Skeletal muscle satellite cell (primary cell): ENCODE measurements around the gene FHIT.

Experiments
- H3K27me3 ChIP-seq: 2 replicates; pipeline ENCODE4 v1.7.0; 2013; ENCODE audit warnings: low read length; ENCODE audit not compliant: control insufficient read depth, insufficient read depth
- H3K36me3 ChIP-seq: 2 replicates; pipeline ENCODE4 v1.7.0; 2013; ENCODE audit warnings: mild to moderate bottlenecking, control low read depth, low read length; ENCODE audit not compliant: insufficient read depth
- H3K4me1 ChIP-seq: 2 replicates; pipeline ENCODE4 v1.7.0; 2013; ENCODE audit warnings: low read length; ENCODE audit not compliant: control insufficient read depth, insufficient read depth
- H3K4me2 ChIP-seq: 2 replicates; pipeline ENCODE4 v1.7.0; 2013; ENCODE audit warnings: mild to moderate bottlenecking, low read length
- H3K4me3 ChIP-seq: 2 replicates; pipeline ENCODE4 v1.7.0; 2013; ENCODE audit warnings: low read length
- H3K9ac ChIP-seq: 2 replicates; pipeline ENCODE4 v1.7.0; 2013; ENCODE audit warnings: mild to moderate bottlenecking, low read depth, low read length, moderate library complexity
- H3K9me3 ChIP-seq: replicated peaks from 2 replicates; pipeline ENCODE4 v1.7.0; 2013; ENCODE audit warnings: mild to moderate bottlenecking, control low read depth, low read length

FHIT gene

DNA sequence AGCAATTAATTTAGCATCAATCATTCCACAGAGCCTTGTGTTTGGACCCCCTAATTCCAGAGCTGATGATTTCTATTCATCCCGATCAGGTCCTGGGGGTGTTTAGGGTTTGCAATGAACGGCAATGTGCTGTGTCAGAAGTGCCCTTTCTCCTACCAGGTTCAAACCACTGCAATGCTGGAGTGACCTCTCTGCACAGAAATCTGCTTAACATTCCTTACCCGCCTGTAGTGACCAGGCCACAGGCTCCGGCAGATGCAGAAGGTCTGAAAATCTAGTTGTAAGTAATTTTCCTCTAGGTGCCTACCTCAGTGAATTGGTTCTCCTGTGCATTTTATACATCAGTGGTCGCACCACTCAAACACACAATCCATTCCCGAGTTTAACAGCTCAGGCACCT, 1476.1 kb downstream of the FHIT start:
- Histone ChIP-seq H3K4me2 (peak overlapping the region; percentile 56), H3K9ac (peak overlapping the region; percentile 17), H3K27me3 (no peaks in the 10 kb centered on the region), H3K4me1 (peaks cover 40% of the 10 kb centered on the region), H3K4me3 (no peak overlapping the region), H3K9me3 (no peaks in the 10 kb centered on the region), H3K36me3 (no peaks in the 10 kb centered on the region)

DNA sequence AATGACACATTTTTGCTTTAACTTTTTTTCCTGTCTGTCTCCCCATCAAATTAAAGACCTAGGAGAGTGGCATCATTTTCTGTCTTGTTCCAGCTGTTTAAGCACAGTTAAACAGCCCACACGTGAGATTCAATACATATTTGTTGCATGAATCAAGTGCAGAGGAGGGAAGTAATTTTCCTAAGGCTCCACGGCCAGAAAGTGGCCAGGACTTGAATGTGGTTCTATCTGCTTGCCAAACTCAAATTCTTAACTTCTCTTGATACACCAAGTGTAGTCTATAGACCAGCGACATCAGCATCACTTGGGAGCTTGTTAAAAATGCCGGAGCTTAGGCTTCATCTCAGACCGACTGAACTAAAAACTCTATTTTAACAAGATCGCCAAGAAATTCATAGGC, 1476.6 kb downstream of the FHIT start:
- Histone ChIP-seq H3K9me3 (no peaks in the 10 kb centered on the region), H3K4me2 (peak overlapping the region; percentile 56), H3K36me3 (no peaks in the 10 kb centered on the region), H3K4me1 (peaks cover 40% of the 10 kb centered on the region), H3K9ac (peak overlapping the region; percentile 17), H3K27me3 (no peaks in the 10 kb centered on the region), H3K4me3 (no peak overlapping the region)

DNA sequence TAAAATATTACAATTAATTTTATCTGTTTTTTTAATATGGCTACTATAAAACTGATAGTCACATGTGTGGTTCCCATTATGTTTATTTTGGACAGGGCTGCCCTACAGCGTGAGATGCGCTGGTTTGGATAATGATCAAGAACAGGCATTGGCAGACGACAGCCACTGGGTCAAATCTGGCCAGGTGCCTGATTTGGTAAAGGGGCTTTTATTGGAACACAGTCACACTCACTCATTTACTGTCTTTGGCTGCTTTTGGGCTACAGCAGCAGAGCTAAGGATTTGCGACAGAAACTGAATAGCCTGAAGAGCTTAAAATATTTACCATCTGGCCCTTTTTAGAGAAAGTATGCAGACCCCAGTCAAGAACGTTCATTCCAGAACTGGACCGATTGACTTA, 1477.3 kb downstream of the FHIT start:
- Histone ChIP-seq H3K4me1 (peaks cover 40% of the 10 kb centered on the region), H3K36me3 (no peaks in the 10 kb centered on the region), H3K4me2 (peak overlapping the region; percentile 56), H3K27me3 (no peaks in the 10 kb centered on the region), H3K9ac (peak overlapping the region; percentile 13), H3K4me3 (no peak overlapping the region), H3K9me3 (no peaks in the 10 kb centered on the region)

DNA sequence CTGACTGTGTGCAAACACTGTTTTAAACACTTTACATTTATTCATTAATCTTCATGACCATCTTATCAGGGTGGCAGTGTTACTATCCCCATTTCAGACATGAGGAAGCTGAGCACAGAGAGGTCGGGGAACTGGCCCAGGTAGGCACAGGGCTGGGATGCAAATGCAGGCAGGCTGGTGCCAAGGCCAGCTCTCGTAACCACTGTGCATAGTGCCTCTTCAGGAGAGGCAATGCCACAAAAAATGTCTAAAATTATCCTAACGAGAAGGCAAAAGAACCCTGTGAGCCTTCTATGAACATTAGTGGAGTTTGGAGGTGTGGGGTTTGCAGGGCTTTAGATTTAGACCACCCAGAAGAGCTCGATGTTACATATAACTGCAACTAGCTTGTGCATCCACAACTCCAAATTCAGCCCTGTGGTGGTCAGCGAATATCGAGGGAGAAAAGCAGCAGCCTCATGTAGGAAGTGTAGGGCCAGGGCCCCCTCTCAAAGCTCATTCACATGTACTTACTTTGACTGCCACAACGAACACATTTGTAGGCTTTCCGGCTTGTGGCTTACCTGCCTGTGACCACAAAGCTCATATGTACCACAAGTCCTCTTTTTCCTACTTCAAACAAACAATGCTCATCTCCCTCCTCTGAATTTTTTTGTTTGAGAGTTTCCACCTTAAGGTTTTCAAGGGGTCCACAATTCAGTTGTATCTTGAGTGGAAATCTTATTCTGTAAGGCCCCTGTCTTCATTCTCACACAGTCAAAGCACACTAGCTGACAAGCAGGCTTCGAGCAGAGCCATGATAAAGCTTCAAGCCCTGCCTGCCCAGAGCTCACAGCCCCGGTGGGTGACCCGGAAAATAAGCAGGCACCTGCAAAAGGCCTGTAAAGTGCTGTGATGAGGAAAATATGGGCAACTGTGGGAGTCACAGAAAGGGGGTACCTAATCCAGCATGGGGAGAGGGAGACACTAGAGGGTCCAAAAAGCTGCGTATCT, 1478.5 kb downstream of the FHIT start:
- Histone ChIP-seq H3K27me3 (no peaks in the 10 kb centered on the region), H3K4me1 (peaks cover 40% of the 10 kb centered on the region), H3K4me3 (no peak overlapping the region), H3K4me2 (no peak overlapping the region), H3K9me3 (no peaks in the 10 kb centered on the region), H3K36me3 (no peaks in the 10 kb centered on the region), H3K9ac (peak overlapping the region; percentile 3)

DNA sequence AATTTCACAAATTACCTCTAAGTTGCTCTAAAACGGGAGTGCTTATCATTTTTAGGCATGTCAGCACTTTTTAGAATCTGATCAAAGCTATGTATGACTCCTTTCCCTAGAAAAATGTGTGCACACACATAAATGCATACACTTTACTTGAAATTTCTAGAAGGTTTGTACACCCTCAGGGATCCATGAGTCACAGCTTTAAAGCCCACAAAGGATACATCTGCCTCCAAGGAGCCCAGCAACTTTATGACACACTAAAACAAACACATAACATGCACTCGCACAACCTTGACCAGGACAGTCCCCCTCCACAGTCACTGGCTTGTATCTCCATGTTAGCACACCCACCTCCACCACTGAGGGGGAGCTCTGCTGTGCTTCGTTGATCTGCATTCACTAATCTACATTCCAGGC, 1479.5 kb downstream of the FHIT start:
- H3K9me3 ChIP-seq, result no peaks in the 10 kb centered on the region
- no peaks in the 10 kb centered on the region for H3K27me3 ChIP-seq
- no peak overlapping the region for H3K4me2 ChIP-seq

DNA sequence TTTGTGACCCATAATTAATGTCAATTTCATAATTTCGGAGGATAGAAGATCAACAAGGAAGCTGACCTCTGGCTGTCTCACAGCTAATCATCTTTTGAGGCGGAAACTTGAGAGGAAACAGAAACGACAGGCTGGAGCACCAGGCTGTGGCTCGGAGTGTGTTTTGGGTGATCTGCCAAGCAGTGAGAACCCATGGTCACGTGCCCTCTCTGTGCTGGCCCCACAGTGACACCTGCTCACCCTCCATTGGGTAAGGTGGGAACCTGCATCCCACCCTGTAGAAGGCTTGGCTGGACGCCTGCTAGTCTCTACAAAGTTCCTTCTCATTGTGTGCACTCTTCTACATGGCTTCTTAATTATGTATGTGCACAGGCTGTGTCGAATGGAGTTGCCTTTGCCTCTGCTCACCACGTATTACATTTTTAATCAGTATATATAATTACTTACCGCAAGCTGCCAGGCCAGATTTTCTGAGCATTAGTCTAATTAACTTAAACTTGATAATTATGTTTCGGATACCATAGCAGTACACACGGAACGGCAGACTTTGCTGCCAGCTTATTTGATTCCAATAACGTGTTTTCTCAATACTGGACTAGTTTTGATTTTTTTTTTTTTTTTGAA, 1482.0 kb downstream of the FHIT start:
- H3K9ac ChIP-seq, result no peak overlapping the region
- H3K36me3 ChIP-seq, result no peaks in the 10 kb centered on the region
- H3K4me2 ChIP-seq, result no peak overlapping the region
- H3K27me3 ChIP-seq, result no peaks in the 10 kb centered on the region
- no peaks in the 10 kb centered on the region for H3K9me3 ChIP-seq
- H3K4me3 ChIP-seq, result no peak overlapping the region
- H3K4me1 ChIP-seq, result peaks cover 26% of the 10 kb centered on the region

More for the DNA sequence above, 1479.5 kb downstream of the FHIT start:
- Histone ChIP-seq H3K9ac (peak overlapping the region; percentile 3), H3K4me3 (no peak overlapping the region), H3K4me1 (peaks cover 40% of the 10 kb centered on the region), H3K36me3 (no peaks in the 10 kb centered on the region)

DNA sequence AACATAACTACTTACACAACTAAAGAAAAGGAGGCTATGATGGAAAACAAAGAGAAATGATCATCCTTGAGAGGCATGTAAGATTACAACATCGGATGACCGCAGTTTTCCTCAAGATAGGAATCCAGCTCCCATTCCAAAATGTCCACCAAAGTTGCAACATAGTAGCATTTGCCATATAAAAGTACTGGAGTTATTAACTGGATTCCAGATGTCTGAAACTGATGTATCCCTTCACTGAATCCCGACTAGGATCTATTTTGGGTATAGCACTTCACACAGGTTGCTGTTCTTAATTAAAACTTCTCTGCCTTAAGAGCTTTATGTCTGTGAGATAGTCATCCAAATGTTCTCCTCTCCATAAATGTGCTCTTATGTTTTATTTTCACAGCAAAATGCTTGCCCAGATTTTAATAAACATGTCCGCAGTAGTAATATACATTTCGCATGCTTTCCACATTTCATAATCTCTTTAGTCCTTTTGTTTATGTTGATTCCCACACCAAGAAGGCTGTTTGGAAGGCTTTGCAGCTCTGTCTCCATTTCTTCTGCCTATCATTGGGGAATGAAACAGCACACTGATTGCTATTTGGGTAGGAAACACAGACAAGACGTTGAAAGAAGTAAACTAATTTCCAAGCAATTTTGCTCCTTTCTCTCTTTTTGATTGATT, 1484.9 kb downstream of the FHIT start:
- Histone ChIP-seq H3K36me3 (no peaks in the 10 kb centered on the region), H3K9ac (no peak overlapping the region), H3K27me3 (no peaks in the 10 kb centered on the region), H3K9me3 (no peaks in the 10 kb centered on the region), H3K4me1 (peaks cover 3% of the 10 kb centered on the region), H3K4me3 (no peak overlapping the region), H3K4me2 (no peak overlapping the region)

DNA sequence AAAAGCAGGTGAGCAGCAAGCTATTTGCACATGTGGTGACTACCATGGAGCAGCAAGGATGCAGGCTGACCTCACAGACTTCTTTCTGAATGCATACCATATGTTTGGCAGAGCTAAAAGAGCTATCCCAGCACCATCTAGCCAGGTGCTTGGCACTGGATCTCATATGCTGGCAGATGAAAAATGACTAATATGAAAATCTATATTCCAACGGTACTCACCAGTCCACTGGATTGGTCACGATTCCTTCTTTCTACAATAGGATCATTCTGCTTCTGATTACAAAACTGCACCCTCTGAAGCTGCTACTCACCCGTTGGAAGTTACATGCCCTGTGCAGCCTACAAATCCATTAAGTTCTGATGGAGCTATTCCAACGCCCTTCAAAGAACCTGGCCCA, 1487.1 kb downstream of the FHIT start:
- Histone ChIP-seq H3K9me3 (no peaks in the 10 kb centered on the region), H3K4me1 (peaks cover 8% of the 10 kb centered on the region), H3K9ac (no peak overlapping the region), H3K4me3 (no peak overlapping the region), H3K27me3 (no peaks in the 10 kb centered on the region), H3K36me3 (no peaks in the 10 kb centered on the region), H3K4me2 (no peak overlapping the region)

DNA sequence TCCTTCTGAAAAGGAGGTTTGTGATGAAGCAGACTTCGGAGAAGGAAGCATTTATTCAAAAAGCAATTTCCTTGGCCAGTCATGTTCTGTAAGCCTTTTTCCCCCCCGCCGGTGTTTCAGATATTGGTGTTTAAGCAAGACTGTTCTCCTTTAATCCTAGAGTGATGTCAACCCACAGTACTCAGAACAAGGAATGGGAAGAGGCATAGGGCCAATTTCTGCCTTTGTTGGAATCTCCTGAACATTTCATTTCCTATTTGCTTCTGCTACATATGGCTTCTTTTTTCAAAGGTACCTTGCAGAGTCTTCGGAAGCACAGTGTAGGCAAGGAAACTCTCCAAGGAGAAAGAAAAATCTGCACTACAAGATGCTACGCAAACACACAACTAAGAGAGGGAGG, 1488.3 kb downstream of the FHIT start:
- Histone ChIP-seq H3K4me2 (no peak overlapping the region), H3K4me1 (peaks cover 9% of the 10 kb centered on the region), H3K9ac (no peak overlapping the region), H3K36me3 (no peaks in the 10 kb centered on the region), H3K4me3 (no peak overlapping the region), H3K27me3 (no peaks in the 10 kb centered on the region), H3K9me3 (no peaks in the 10 kb centered on the region)

DNA sequence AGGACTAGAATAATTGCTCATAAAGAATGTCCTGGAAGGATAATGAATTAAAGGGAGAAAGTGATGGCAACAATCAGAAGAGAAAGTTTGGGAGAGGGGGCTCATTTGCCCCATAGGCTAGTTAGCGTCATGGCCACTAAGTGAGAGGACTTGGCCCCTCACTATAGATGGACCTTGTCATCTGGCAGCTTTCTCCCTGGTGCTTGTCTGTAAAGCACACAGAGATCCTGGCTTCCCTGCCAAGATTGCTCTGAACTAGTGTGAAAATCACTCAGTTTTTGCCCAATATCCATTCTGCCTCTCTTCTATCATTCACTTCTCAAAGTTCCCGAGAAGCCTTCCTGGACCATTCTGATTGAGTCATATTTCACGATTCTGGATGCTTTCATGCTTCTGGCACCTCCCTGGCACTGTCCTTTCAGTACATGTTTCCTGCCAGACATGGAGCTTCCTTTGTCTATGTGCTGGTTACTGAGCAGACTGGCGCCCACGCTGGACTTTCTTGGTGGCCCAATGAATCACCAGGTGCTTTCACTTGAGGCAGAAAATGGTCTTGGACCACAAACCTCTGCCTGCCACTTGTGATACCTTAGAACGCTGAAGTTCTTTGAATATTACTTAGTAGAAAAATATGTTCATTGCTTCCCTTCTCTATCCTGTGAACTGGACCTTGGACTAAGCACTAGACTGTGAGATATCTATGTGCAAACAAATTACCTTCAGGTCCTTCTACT, 1491.8 kb downstream of the FHIT start:
- peaks cover 9% of the 10 kb centered on the region for H3K4me1 ChIP-seq
- no peak overlapping the region for H3K4me3 ChIP-seq
- no peak overlapping the region for H3K4me2 ChIP-seq

DNA sequence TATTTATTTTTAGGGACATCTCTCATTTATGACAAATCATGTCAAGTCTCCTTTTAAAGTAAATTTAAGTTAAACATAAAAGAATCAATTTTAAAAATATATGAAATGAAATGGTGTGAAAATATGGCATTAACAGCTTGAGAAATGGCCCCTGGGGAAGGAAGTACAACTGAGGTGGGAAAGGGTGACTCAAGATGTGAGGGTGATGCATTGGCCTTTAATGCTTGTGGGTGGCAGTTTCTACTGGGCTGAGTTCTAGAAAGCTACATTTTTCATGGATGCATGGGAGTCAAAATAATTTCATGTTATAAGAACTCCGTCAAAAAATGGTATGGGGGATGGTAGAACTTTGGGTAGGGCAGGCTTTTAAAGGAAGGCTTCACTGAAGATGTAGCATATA, 1492.6 kb downstream of the FHIT start:
- Histone ChIP-seq H3K9ac (no peak overlapping the region), H3K36me3 (no peaks in the 10 kb centered on the region), H3K4me2 (no peak overlapping the region), H3K4me1 (peaks cover 9% of the 10 kb centered on the region), H3K9me3 (no peaks in the 10 kb centered on the region), H3K27me3 (no peaks in the 10 kb centered on the region), H3K4me3 (no peak overlapping the region)

More for the DNA sequence above, 1491.8 kb downstream of the FHIT start:
- Histone ChIP-seq H3K9me3 (no peaks in the 10 kb centered on the region), H3K9ac (no peak overlapping the region), H3K27me3 (no peaks in the 10 kb centered on the region), H3K36me3 (no peaks in the 10 kb centered on the region)
